Upper lobe of right lung (tissue), 1 donor: ENCODE results near the gene TACC2. TPM values are rescaled to one million over a fixed set of nuclear protein-coding genes. Genes with fewer than 3 reads are reported as not detected.

Source experiments
- ATAC-seq: fragments of 200-7000 bp; cut with Tn5 transposase; one replicate; pipeline ENCODE4 v1.9.1; 2020; ENCODE audit warnings: mild to moderate bottlenecking, moderate library complexity
- DNase-seq: peaks from one replicate; pipeline ENCODE4 v3.0.0-alpha.2; 2020
- H3K27ac ChIP-seq: fragments of 200-600 bp; one replicate; pipeline ENCODE4 v1.8.0; 2022
- H3K27me3 ChIP-seq: fragments of 200-600 bp; one replicate; pipeline ENCODE4 v1.8.0; 2022; ENCODE audit warnings: mild to moderate bottlenecking
- H3K36me3 ChIP-seq: fragments of 200-600 bp; one replicate; pipeline ENCODE4 v1.8.0; 2022
- H3K4me1 ChIP-seq: fragments of 200-600 bp; one replicate; pipeline ENCODE4 v1.8.0; 2022
- H3K4me3 ChIP-seq: fragments of 200-600 bp; one replicate; pipeline ENCODE4 v1.8.0; 2022; ENCODE audit warnings: mild to moderate bottlenecking
- H3K9me3 ChIP-seq: fragments of 200-600 bp; one replicate; pipeline ENCODE4 v1.8.0; 2022
- intact Hi-C: fragments of 100-400 bp; cut with DNase I; formaldehyde crosslinking; loops from one replicate; pipeline ENCODE4 v1.11.0; 2022
- total RNA-seq: library from RNA; stranded (reverse); fragmentation: NEBNext Ultra II Directional; extraction: Animal tissue kit (Norgen Biotek cat#: 25700); gene quantifications from one replicate; pipeline ENCODE4 v1.2.1, GENCODE V29; 2021
- TF ChIP-seq, protein P1 (sequence below): fragments of 200-600 bp; IDR thresholded peaks from one replicate; pipeline ENCODE4 v1.8.0; 2022; ENCODE audit warnings: antibody characterized with exemption
- donor health status: DM: no; HTN: yes; CAD: no; lungs with severe emphysema.

Gene TACC2
- total RNA-seq, 1 donor from 2014 or later = 236 TPM

DNA sequence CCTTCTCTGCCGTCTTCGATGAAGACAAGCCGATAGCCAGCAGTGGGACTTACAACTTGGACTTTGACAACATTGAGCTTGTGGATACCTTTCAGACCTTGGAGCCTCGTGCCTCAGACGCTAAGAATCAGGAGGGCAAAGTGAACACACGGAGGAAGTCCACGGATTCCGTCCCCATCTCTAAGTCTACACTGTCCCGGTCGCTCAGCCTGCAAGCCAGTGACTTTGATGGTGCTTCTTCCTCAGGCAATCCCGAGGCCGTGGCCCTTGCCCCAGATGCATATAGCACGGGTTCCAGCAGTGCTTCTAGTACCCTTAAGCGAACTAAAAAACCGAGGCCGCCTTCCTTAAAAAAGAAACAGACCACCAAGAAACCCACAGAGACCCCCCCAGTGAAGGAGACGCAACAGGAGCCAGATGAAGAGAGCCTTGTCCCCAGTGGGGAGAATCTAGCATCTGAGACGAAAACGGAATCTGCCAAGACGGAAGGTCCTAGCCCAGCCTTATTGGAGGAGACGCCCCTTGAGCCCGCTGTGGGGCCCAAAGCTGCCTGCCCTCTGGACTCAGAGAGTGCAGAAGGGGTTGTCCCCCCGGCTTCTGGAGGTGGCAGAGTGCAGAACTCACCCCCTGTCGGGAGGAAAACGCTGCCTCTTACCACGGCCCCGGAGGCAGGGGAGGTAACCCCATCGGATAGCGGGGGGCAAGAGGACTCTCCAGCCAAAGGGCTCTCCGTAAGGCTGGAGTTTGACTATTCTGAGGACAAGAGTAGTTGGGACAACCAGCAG, 221.7 kb downstream of the TACC2 start:
- Histone ChIP-seq H3K36me3 (peaks cover 40% of the 10 kb centered on the region), H3K27ac (no peak overlapping the region), H3K4me3 (no peak overlapping the region), H3K9me3 (no peaks in the 10 kb centered on the region), H3K27me3 (no peaks in the 10 kb centered on the region), H3K4me1 (no peaks in the 10 kb centered on the region)
- ATAC-seq (no peak), DNase-seq (no peak)
- TF ChIP-seq, protein P1, sequence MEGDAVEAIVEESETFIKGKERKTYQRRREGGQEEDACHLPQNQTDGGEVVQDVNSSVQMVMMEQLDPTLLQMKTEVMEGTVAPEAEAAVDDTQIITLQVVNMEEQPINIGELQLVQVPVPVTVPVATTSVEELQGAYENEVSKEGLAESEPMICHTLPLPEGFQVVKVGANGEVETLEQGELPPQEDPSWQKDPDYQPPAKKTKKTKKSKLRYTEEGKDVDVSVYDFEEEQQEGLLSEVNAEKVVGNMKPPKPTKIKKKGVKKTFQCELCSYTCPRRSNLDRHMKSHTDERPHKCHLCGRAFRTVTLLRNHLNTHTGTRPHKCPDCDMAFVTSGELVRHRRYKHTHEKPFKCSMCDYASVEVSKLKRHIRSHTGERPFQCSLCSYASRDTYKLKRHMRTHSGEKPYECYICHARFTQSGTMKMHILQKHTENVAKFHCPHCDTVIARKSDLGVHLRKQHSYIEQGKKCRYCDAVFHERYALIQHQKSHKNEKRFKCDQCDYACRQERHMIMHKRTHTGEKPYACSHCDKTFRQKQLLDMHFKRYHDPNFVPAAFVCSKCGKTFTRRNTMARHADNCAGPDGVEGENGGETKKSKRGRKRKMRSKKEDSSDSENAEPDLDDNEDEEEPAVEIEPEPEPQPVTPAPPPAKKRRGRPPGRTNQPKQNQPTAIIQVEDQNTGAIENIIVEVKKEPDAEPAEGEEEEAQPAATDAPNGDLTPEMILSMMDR = no peak
- intact Hi-C loops = no loop called here

GRCh38 chr10:122213364-122213763, 224.4 kb downstream of the TACC2 start:
- no peak for DNase-seq
- intact Hi-C loops = no loop called here
- Histone ChIP-seq H3K27ac (no peak overlapping the region), H3K4me3 (no peak overlapping the region), H3K36me3 (peaks cover 65% of the 10 kb centered on the region), H3K9me3 (no peaks in the 10 kb centered on the region), H3K4me1 (no peaks in the 10 kb centered on the region), H3K27me3 (no peaks in the 10 kb centered on the region)
- ATAC-seq = no peak
- TF ChIP-seq, protein P1 = no peak

DNA sequence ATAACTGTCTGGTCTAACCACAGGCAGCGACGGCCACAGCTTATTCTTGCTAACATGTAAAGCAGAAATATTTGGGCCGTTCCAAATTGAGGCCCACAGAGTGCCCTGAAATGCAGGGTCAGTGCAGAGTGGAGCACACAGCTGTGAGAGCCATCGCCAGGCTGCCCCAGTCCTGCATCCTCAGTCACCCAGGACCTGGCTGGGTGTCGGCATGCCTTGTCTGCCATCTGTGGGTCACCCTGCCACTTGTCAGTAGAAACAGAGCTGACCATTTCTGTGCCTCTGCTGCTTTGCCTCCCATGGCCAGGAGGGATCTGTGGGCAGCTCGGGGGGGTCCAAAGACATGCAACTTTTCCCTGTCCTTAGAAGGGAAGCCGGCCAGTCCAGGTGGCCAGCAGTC, 224.8 kb downstream of the TACC2 start:
- H3K4me1 ChIP-seq = no peaks in the 10 kb centered on the region
- TF ChIP-seq, protein P1 = no peak
- H3K27me3 ChIP-seq = no peaks in the 10 kb centered on the region
- no peak overlapping the region for H3K4me3 ChIP-seq
- no peak for DNase-seq
- ATAC-seq = no peak
- H3K27ac ChIP-seq = no peak overlapping the region
- intact Hi-C loops = no loop called here
- no peaks in the 10 kb centered on the region for H3K9me3 ChIP-seq
- peaks cover 69% of the 10 kb centered on the region for H3K36me3 ChIP-seq

DNA sequence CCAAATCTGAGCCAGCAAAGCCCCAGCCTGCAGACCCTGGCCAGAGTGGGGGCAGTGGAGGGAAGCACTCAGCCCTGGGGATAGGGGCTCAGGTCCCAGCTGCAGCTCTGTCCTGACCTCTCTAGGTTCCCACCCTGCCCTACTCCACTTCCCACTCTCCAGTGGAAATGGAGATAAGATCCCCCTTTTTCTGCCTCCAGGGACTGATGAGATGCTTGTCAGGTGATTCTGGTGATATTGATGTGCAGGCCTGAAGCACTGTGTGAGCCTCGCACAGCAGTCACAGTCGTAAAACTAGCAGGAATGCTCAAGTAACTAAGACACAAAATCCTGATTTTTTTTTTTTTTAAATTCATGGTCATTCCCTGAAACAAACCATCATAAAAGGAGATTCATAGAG, 227.1 kb downstream of the TACC2 start:
- no peaks in the 10 kb centered on the region for H3K4me1 ChIP-seq
- H3K27me3 ChIP-seq = no peaks in the 10 kb centered on the region
- no peaks in the 10 kb centered on the region for H3K9me3 ChIP-seq
- peaks cover 79% of the 10 kb centered on the region for H3K36me3 ChIP-seq
- no peak for DNase-seq
- intact Hi-C loops = no loop called here
- H3K27ac ChIP-seq = no peak overlapping the region
- TF ChIP-seq, protein P1 = no peak
- ATAC-seq = peak; percentile 9
- no peak overlapping the region for H3K4me3 ChIP-seq

GRCh38 chr10:122219340-122219739, 230.4 kb downstream of the TACC2 start:
- intact Hi-C loops = no loop called here
- Histone ChIP-seq H3K4me1 (no peaks in the 10 kb centered on the region), H3K36me3 (peaks cover 76% of the 10 kb centered on the region), H3K4me3 (no peak overlapping the region), H3K27me3 (no peaks in the 10 kb centered on the region), H3K9me3 (no peaks in the 10 kb centered on the region), H3K27ac (no peak overlapping the region)
- TF ChIP-seq, protein P1 = no peak
- ATAC-seq (no peak), DNase-seq (no peak)

DNA sequence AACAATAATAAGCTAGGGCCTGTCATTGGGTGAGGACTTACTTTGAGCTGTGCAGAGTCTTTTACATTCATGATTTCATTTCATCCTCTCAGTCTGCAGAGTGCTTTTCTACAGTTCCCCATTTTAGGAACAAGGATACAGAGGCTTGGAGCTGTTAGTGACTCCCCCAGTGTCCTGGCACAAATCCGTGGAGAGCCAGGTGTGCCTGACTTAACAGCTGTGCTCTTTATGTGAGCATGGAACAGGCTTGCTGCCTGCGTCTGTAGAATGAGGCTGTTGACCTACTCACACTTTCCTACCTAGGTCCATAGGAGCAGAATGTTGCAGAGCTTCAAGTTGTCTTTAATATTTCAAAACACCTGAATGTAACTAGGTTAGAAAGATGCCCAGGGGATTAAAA, 231.8 kb downstream of the TACC2 start:
- intact Hi-C loops = no loop called here
- ATAC-seq (no peak), DNase-seq (no peak)
- Histone ChIP-seq H3K4me3 (no peak overlapping the region), H3K4me1 (no peaks in the 10 kb centered on the region), H3K9me3 (no peaks in the 10 kb centered on the region), H3K27ac (no peak overlapping the region), H3K27me3 (no peaks in the 10 kb centered on the region), H3K36me3 (peaks cover 87% of the 10 kb centered on the region)
- TF ChIP-seq, protein P1 = no peak
